Activated CD4-positive, alpha-beta memory T cell treated with anti-CD3 and anti-CD28 coated beads, Interleukin-2, amount 10 ng/mL, durations not matched to agents 7 days and 5 days (primary cell): ENCODE data around the gene PATL1. TPM values are rescaled to one million over a fixed set of nuclear protein-coding genes. Genes with fewer than 3 reads are reported as not detected.
"Not testable (repeated sequence)": the region's sequence is repeated elsewhere in the genome, so short reads cannot be mapped to it uniquely, and the experiment has no call there.

Experiments
- CTCF ChIA-PET: fragments of 350-600 bp; sonication (Branson Sonifier 250); formaldehyde crosslinking; loops from one replicate; lab custom pipeline; 2021; ENCODE audit warnings: antibody characterized with exemption, inconsistent platforms; lab: Charles Lee
- POLR2A ChIA-PET: fragments of 350-600 bp; sonication (Branson Sonifier 250); formaldehyde crosslinking; loops from one replicate; lab custom pipeline; 2021; ENCODE audit warnings: antibody characterized with exemption; lab: Charles Lee
- DNase-seq: peaks from one replicate; pipeline ENCODE4 v3.0.0-alpha.2; 2020
- H3K27ac Mint-ChIP-seq: one replicate; pipeline ENCODE4 v1.8.0; 2021; ENCODE audit warnings: mild to moderate bottlenecking, mixed read lengths
- H3K27me3 Mint-ChIP-seq: one replicate; pipeline ENCODE4 v1.8.0; 2021; ENCODE audit warnings: mixed read lengths
- H3K36me3 Mint-ChIP-seq: one replicate; pipeline ENCODE4 v1.8.0; 2021; ENCODE audit warnings: low read depth, mixed read lengths
- H3K4me1 Mint-ChIP-seq: one replicate; pipeline ENCODE4 v1.8.0; 2021; ENCODE audit warnings: mixed read lengths
- H3K4me3 Mint-ChIP-seq: one replicate; pipeline ENCODE4 v1.8.0; 2021; ENCODE audit warnings: mild to moderate bottlenecking, mixed read lengths
- H3K9me3 Mint-ChIP-seq: one replicate; pipeline ENCODE4 v1.8.0; 2021; ENCODE audit warnings: mixed read lengths
- total RNA-seq, 2 experiments: library from RNA; stranded (reverse); gene quantifications; one replicate each; pipeline ENCODE4 v1.2.3, GENCODE V29; 2021

Gene PATL1
- total RNA-seq: 10 to 100 TPM; 56.4 to 56.8 TPM

DNA sequence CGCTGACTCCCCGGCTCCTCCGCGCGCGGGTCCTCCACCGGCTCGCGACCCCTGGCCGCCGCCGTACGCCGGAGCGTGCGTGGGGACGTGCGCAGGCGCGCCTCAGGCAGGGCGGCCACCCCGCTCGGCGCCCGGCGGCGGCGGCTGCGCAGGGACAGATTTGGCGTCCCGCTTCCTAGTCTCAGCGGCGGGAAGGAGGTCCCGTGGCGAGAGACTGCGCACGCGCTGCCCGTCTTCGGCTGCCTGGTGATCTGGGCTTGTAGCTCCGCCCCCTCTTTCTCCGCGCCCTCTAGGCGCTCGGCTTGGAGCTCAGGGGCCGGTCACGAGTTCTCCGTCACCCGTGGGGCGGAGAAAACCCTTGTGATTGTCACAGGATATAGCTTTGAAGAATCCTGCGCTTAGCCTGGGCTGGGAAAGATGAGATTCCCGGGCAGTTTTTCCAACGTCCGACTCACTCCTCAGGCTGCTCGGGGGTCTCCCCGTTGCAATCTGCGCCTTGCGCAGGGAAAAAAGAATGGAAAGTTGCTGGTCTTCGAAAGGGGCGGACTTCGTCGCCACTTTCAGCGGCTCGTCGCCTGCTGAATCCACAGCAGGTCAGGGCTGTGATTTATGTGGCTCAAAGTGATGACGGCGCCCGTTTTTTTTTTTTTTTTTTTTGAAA lies at the start of gene PATL1:
TSS of gene PATL1 (minus strand) at position 88 of the 661 bp plus-strand sequence. CDS start 142 bp downstream, outside the sequence.
- Mint-ChIP-seq H3K36me3 (peaks cover 32% of the 10 kb centered on the region), H3K27me3 (no peaks in the 10 kb centered on the region), H3K9me3 (no peaks in the 10 kb centered on the region), H3K27ac (peak within 1 kb of the TSS; percentile 98), H3K4me3 (peak within 1 kb of the TSS; percentile 95), H3K4me1 (peaks cover 44% of the 10 kb centered on the region)
- ChIA-PET CTCF (interaction anchor here (0.7 to 1.9 kb wide), 17 partner anchors 8 to 1197 kb away, joined by 3 to 13 read pairs (median 3); partner anchors contain the start of genes MRPL16, OSBP and STX3), POLR2A (interaction anchor here (0.7 to 3.1 kb wide), 25 partner anchors 11 to 1092 kb away, joined by 3 to 64 read pairs (median 4); partner anchors contain the start of genes FAM111B, MRPL16, OSBP and STX3)
- DNase-seq: peak; percentile 99

DNA sequence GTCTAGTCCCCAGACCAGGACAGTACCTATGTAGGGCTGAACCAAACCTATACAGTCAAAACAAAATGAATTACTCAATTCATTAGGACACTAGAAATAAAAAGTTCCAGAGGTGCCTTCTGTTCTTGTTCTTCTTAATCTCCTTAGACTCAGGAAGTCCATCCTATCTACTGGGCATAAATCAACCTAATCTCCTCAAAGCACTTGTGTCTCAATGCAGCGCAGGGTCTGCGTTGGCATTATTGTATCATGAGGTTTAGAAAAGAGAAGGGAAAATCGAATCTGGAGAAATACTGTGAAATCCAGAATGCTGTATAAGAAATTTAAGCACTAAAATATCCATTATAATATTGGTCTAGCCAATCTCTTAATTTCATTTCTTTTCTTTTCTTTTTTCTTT lies 47.2 kb upstream of the PATL1 start:
- no peaks in the 10 kb centered on the region for H3K9me3 Mint-ChIP-seq
- H3K4me3 Mint-ChIP-seq: no peak overlapping the region
- ChIA-PET CTCF (no interaction called here), POLR2A (no interaction called here)
- no peak for DNase-seq
- H3K36me3 Mint-ChIP-seq: no peaks in the 10 kb centered on the region
- no peak overlapping the region for H3K27ac Mint-ChIP-seq
- H3K4me1 Mint-ChIP-seq: no peaks in the 10 kb centered on the region
- H3K27me3 Mint-ChIP-seq: peaks cover 34% of the 10 kb centered on the region

GRCh38 chr11:59713745-59714144 lies 44.9 kb upstream of the PATL1 start, which contains the start of gene OR10V1:
Gene OR10V1, minus strand, starts transcription at chr11:59713845. Its CDS starts 0 bp downstream, at chr11:59713845.
- no peak for DNase-seq
- Mint-ChIP-seq H3K4me3 (no peak within 1 kb of the TSS), H3K27me3 (peaks cover 33% of the 10 kb centered on the region), H3K4me1 (no peaks in the 10 kb centered on the region), H3K9me3 (no peaks in the 10 kb centered on the region), H3K36me3 (no peaks in the 10 kb centered on the region), H3K27ac (no peak within 1 kb of the TSS)
- CTCF ChIA-PET: no interaction called here
- POLR2A ChIA-PET: no interaction called here

DNA sequence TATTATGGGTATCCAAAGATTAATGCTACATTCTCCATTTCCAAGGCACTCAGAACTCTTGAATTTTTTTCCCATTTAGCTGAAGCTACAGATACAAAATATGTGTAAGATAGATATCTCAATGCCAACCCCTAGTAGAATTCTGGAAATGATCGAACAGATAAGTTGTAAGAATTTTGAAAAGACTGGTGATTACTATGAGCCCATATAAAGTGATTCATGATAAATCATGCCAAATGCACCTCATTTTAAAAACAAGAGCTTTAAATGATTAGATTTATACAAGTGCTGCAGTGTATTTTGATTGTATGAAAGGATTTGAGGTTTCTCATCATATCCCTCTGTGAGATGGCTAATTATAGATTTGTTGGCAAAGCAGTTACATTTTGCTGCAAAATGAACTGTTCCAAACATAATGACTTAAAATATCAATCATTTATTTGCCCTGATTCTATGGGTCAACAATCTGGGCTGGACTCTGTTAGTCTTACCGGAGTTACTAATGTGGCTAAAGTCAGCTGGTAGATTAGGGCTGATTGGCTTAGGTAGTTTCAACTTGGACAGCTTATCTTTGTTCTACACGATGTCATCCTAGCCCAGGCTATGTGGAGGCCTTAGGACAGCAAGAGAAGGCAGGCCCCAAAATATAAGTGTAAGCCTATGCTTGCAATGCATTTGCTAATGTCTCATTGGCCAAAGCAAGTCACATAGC lies 41.5 kb upstream of the PATL1 start:
- CTCF ChIA-PET: no interaction called here
- Mint-ChIP-seq H3K9me3 (no peaks in the 10 kb centered on the region), H3K27ac (no peak overlapping the region), H3K27me3 (peaks cover 14% of the 10 kb centered on the region), H3K36me3 (no peaks in the 10 kb centered on the region), H3K4me3 (no peak overlapping the region), H3K4me1 (no peaks in the 10 kb centered on the region)
- POLR2A ChIA-PET: no interaction called here
- DNase-seq: no peak

DNA sequence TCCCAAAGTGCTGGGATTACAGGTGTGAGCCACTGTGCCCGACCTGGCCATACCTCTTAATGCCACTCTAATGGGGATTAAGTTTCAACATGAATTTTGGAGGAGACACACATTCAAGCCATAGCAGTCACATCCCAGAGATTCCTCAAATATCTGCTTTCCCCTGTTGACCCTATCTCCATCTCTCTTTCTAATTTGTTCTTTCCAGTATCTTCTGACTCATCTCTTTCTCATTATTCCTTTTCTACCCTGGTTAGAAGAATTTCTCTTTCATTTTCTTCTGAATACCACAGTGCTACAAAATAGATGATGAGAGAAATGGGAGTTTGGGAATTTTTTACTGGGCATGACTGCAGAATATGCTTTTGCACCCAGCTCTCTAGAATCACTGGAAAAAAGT lies 39.7 kb upstream of the PATL1 start:
- CTCF ChIA-PET: no interaction called here
- DNase-seq: no peak

DNA sequence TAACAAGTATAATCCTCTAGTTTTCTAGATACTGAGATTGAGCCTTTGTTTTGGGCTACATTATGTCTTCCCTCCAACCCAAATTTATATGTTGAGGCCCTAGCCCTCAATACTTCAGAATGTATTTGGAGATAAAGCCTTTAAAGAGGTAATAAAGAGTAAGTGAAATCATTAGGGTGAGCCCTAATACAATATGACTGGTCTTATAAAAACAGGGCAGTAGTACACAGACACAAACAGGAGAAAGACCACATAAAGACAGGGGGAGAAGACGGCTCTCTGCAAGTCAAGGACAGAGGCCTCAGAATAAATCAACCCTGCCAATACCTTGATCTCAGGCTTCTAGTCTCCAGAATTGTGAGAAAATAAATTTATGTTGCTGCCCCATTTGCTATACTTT lies 38.5 kb upstream of the PATL1 start:
- no peak overlapping the region for H3K27ac Mint-ChIP-seq

More for the DNA sequence above, 39.7 kb upstream of the PATL1 start:
- H3K27me3 Mint-ChIP-seq: peaks cover 15% of the 10 kb centered on the region
- no peak overlapping the region for H3K4me3 Mint-ChIP-seq
- H3K36me3 Mint-ChIP-seq: no peaks in the 10 kb centered on the region
- no peaks in the 10 kb centered on the region for H3K9me3 Mint-ChIP-seq
- no peak overlapping the region for H3K27ac Mint-ChIP-seq
- POLR2A ChIA-PET: no interaction called here
- no peaks in the 10 kb centered on the region for H3K4me1 Mint-ChIP-seq

GRCh38 chr11:59706518-59707285 lies 37.9 kb upstream of the PATL1 start:
- POLR2A ChIA-PET: no interaction called here
- no peaks in the 10 kb centered on the region for H3K9me3 Mint-ChIP-seq
- CTCF ChIA-PET: no interaction called here
- H3K36me3 Mint-ChIP-seq: no peaks in the 10 kb centered on the region
- H3K4me1 Mint-ChIP-seq: no peaks in the 10 kb centered on the region
- H3K27ac Mint-ChIP-seq: no peak overlapping the region
- no peak overlapping the region for H3K4me3 Mint-ChIP-seq
- peaks cover 10% of the 10 kb centered on the region for H3K27me3 Mint-ChIP-seq
- no peak for DNase-seq

More for the DNA sequence above, 38.5 kb upstream of the PATL1 start:
- ChIA-PET CTCF (no interaction called here), POLR2A (no interaction called here)
- H3K4me3 Mint-ChIP-seq: no peak overlapping the region
- no peaks in the 10 kb centered on the region for H3K4me1 Mint-ChIP-seq
- H3K36me3 Mint-ChIP-seq: no peaks in the 10 kb centered on the region
- no peak for DNase-seq
- H3K9me3 Mint-ChIP-seq: no peaks in the 10 kb centered on the region
- H3K27me3 Mint-ChIP-seq: peaks cover 10% of the 10 kb centered on the region

- peaks cover 10% of the 10 kb centered on the region for H3K27me3 Mint-ChIP-seq
- ChIA-PET CTCF (no interaction called here), POLR2A (no interaction called here)
- H3K4me1 Mint-ChIP-seq: no peaks in the 10 kb centered on the region
- H3K36me3 Mint-ChIP-seq: no peaks in the 10 kb centered on the region
- DNase-seq: no peak
- H3K4me3 Mint-ChIP-seq: no peak overlapping the region
- H3K27ac Mint-ChIP-seq: no peak overlapping the region
- no peaks in the 10 kb centered on the region for H3K9me3 Mint-ChIP-seq
Observed at GRCh38 chr11:59705294-59705693, 36.5 kb upstream of the PATL1 start.

- not testable (repeated sequence) for H3K27me3 Mint-ChIP-seq
Observed at GRCh38 chr11:59703515-59703914, 34.7 kb upstream of the PATL1 start.

DNA sequence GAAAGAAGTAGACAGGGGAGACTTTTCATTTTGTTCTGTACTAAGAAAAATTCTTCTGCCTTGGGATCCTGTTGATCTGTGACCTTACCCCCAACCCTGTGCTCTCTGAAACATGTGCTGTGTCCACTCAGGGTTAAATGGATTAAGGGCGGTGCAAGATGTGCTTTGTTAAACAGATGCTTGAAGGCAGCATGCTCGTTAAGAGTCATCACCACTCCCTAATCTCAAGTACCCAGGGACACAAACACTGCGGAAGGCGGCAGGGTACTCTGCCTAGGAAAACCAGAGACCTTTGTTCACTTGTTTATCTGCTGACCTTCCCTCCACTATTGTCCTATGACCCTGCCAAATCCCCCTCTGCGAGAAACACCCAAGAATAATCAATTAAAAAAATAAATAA lies 31.3 kb upstream of the PATL1 start:
- H3K9me3 Mint-ChIP-seq, POLR2A ChIA-PET: not testable (repeated sequence)

More at GRCh38 chr11:59703515-59703914, 34.7 kb upstream of the PATL1 start:
- H3K4me3 Mint-ChIP-seq, H3K9me3 Mint-ChIP-seq, POLR2A ChIA-PET, CTCF ChIA-PET, H3K4me1 Mint-ChIP-seq, H3K36me3 Mint-ChIP-seq, H3K27ac Mint-ChIP-seq, DNase-seq: not testable (repeated sequence)

DNA sequence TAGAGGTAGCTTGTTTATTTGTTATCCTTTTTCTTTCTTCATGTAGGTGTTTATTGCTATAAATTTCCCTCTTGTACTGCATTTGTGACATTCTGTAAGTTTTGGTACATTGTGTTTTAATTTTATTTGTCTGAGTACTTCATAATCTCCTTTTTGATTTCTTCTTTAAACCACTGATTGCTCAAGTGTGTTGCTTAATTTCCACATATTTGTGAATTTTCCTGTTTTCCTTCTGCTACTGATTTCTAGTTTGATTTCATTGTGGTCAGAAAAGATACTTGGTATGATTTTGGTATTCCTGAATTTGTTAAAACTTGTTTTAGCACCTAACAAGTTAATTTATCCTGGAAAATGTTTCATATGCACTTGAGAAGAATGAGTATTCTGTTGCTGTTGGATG lies 29.7 kb upstream of the PATL1 start:
- CTCF ChIA-PET: no interaction called here
- H3K36me3 Mint-ChIP-seq: no peaks in the 10 kb centered on the region

More for the DNA sequence above, 31.3 kb upstream of the PATL1 start:
- DNase-seq, H3K4me3 Mint-ChIP-seq, H3K4me1 Mint-ChIP-seq, H3K36me3 Mint-ChIP-seq, CTCF ChIA-PET, H3K27ac Mint-ChIP-seq: not testable (repeated sequence)
- H3K27me3 Mint-ChIP-seq: peaks cover 27% of the 10 kb centered on the region

GRCh38 chr11:59692915-59693314 lies 24.1 kb upstream of the PATL1 start:
- POLR2A ChIA-PET: no interaction called here
- CTCF ChIA-PET: no interaction called here
- Mint-ChIP-seq H3K36me3 (no peaks in the 10 kb centered on the region), H3K27ac (no peak overlapping the region), H3K27me3 (peaks cover 37% of the 10 kb centered on the region), H3K9me3 (peaks cover 8% of the 10 kb centered on the region), H3K4me1 (no peaks in the 10 kb centered on the region), H3K4me3 (no peak overlapping the region)
- DNase-seq: no peak

More for the DNA sequence above, 29.7 kb upstream of the PATL1 start:
- peaks cover 33% of the 10 kb centered on the region for H3K27me3 Mint-ChIP-seq
- peaks cover under 1% of the 10 kb centered on the region for H3K9me3 Mint-ChIP-seq
- no peak overlapping the region for H3K27ac Mint-ChIP-seq
- DNase-seq: no peak
- POLR2A ChIA-PET: no interaction called here
- no peaks in the 10 kb centered on the region for H3K4me1 Mint-ChIP-seq
- H3K4me3 Mint-ChIP-seq: no peak overlapping the region

GRCh38 chr11:59691156-59691555 lies 22.3 kb upstream of the PATL1 start:
- H3K9me3 Mint-ChIP-seq: peaks cover 8% of the 10 kb centered on the region
- CTCF ChIA-PET: interaction anchor here (1.3 kb wide), 1 partner anchor 9 kb away, joined by 3 read pairs; no protein-coding TSS in a partner anchor
- no peak for DNase-seq
- no peak overlapping the region for H3K4me3 Mint-ChIP-seq
- no peak overlapping the region for H3K27ac Mint-ChIP-seq
- POLR2A ChIA-PET: no interaction called here
- H3K36me3 Mint-ChIP-seq: no peaks in the 10 kb centered on the region
- peaks cover 34% of the 10 kb centered on the region for H3K27me3 Mint-ChIP-seq
- no peaks in the 10 kb centered on the region for H3K4me1 Mint-ChIP-seq
